ENCODE measurements around the gene GPN1. TPM values are rescaled to one million over a fixed set of nuclear protein-coding genes. Genes with fewer than 3 reads are reported as not detected.
"Not testable (repeated sequence)": the region's sequence is repeated elsewhere in the genome, so short reads cannot be mapped to it uniquely, and the experiment has no call there.

GPN1 gene
- total and polyA plus RNA-seq, 2 experiments from 2014 or later, result 25.1 to 41.4 TPM

- H3F3A ChIP-seq (ENCODE audit: insufficient read depth), result peaks cover 32% of the 10 kb centered on the region
- no peak overlapping the region for H3K9ac ChIP-seq
- H3K79me2 ChIP-seq (ENCODE audit: insufficient read depth), result no peaks in the 10 kb centered on the region
- no peak for DNase-seq
- no peaks in the 10 kb centered on the region for H3K9me2 ChIP-seq (ENCODE audit: insufficient read depth)
- in situ Hi-C loops (cut with MboI), result no loop called here
- H2AFZ ChIP-seq, result no peak overlapping the region
- H4K20me1 ChIP-seq (ENCODE audit: insufficient read depth), result no peaks in the 10 kb centered on the region
- H3K27me3 ChIP-seq (replicated peaks; ENCODE audit: insufficient read depth), result no peaks in the 10 kb centered on the region
- 91 to 100% methylated on average over 1 of the region's 1 CpG for WGBS, 2 experiments (ENCODE audit: low coverage in 1 of 2, low lambda C conversion rate in 2 of 2, missing lambda C conversion rate in 2 of 2)
- no peak overlapping the region for H3K4me3 ChIP-seq
- H3K27ac ChIP-seq, result no peak overlapping the region
- H3K4me1 ChIP-seq (ENCODE audit: insufficient read depth), result peaks cover 21% of the 10 kb centered on the region
- no peak overlapping the region for H3K4me2 ChIP-seq (ENCODE audit: unreplicated experiment)
- H3K9me3 ChIP-seq (ENCODE audit: low read depth), result no peaks in the 10 kb centered on the region
- H3K36me3 ChIP-seq (ENCODE audit: low read depth), result peaks cover 24% of the 10 kb centered on the region
- TF ChIP-seq EZH2 (IDR thresholded peaks at IDR 0.05; ENCODE audit: insufficient read depth, poor library complexity, severe bottlenecking) (no peak), EZH2phosphoT487 (IDR thresholded peaks at IDR 0.05; ENCODE audit: insufficient read depth, low read depth) (no peak)
Measured at GRCh38 chr2:27621524-27621923, 7.3 kb upstream of the GPN1 start.

DNA sequence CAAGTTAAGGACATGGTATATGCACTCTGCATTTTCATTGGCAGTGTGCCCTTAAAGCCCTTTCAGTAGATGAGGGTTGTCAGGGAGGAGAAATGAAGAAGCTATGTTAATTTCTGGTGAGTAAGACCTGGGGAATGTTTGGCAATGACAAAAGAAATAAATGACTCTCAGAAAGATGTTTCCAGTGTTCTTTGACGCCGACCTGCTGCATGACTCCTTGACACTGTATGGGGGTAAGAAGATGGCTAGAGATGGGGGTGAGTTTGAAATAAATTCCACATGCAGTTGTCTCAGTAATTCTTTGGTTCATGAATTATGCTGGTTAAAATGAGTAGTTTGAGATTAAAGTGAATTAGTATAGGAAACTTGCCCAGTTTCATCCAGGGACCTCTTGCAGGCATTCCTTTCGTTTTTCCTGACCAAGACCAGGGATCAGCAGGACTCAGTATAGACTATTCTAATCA lies 5.9 kb upstream of the GPN1 start:
- H3K9me2 ChIP-seq (ENCODE audit: insufficient read depth), result no peaks in the 10 kb centered on the region
- H3K4me3 ChIP-seq, result no peak overlapping the region
- no peaks in the 10 kb centered on the region for H3K27me3 ChIP-seq (replicated peaks; ENCODE audit: insufficient read depth)
- no peaks in the 10 kb centered on the region for H4K20me1 ChIP-seq (ENCODE audit: insufficient read depth)
- no peak overlapping the region for H2AFZ ChIP-seq
- H3K4me2 ChIP-seq (ENCODE audit: unreplicated experiment), result peak overlapping the region; percentile 49
- no peak for TF ChIP-seq EZH2phosphoT487 (IDR thresholded peaks at IDR 0.05; ENCODE audit: insufficient read depth, low read depth)
- TF ChIP-seq EZH2 (IDR thresholded peaks at IDR 0.05; ENCODE audit: insufficient read depth, poor library complexity, severe bottlenecking), result no peak
- H3K9me3 ChIP-seq (ENCODE audit: low read depth), result no peaks in the 10 kb centered on the region
- H3F3A ChIP-seq (ENCODE audit: insufficient read depth), result peaks cover 45% of the 10 kb centered on the region
- in situ Hi-C loops (cut with MboI), result no loop called here
- peak overlapping the region; percentile 39 for H3K27ac ChIP-seq
- DNase-seq, result peak; percentile 83
- no peaks in the 10 kb centered on the region for H3K79me2 ChIP-seq (ENCODE audit: insufficient read depth)
- H3K36me3 ChIP-seq (ENCODE audit: low read depth), result peaks cover 10% of the 10 kb centered on the region
- no peak overlapping the region for H3K9ac ChIP-seq
- peaks cover 33% of the 10 kb centered on the region for H3K4me1 ChIP-seq (ENCODE audit: insufficient read depth)
- WGBS, 2 experiments (ENCODE audit: low coverage in 1 of 2, low lambda C conversion rate in 2 of 2, missing lambda C conversion rate in 2 of 2), result 10 to 12% methylated on average over 3 of the region's 3 CpGs

DNA sequence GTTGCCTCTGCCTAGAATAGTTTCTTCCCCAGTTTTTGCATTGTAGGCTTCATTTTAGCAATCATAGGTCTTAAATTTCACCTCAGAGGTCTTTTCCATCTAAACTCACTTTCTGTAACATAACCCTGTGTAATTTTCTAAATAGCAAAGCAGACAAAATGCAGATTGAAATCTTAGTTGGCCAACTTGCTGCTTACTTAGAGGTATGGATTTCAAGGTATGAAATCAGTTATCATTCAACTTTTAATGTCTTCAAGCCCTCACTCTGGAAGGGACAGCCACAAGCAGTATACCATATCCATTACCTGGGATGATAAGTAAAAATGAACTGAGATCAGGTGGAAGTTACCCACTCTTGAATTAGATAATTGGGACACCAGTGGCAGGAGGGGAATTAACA lies 3.9 kb upstream of the GPN1 start:
- H3K9ac ChIP-seq, result no peak overlapping the region
- peaks cover 10% of the 10 kb centered on the region for H3K79me2 ChIP-seq (ENCODE audit: insufficient read depth)
- H3K4me3 ChIP-seq, result no peak overlapping the region
- H4K20me1 ChIP-seq (ENCODE audit: insufficient read depth), result no peaks in the 10 kb centered on the region
- no peak overlapping the region for H3K4me2 ChIP-seq (ENCODE audit: unreplicated experiment)
- no peak for DNase-seq
- in situ Hi-C loops (cut with MboI), result no loop called here
- H3K9me3 ChIP-seq (ENCODE audit: low read depth), result no peaks in the 10 kb centered on the region
- no peaks in the 10 kb centered on the region for H3K27me3 ChIP-seq (replicated peaks; ENCODE audit: insufficient read depth)
- peaks cover 45% of the 10 kb centered on the region for H3F3A ChIP-seq (ENCODE audit: insufficient read depth)
- peaks cover 3% of the 10 kb centered on the region; the same call in 1 of the 2 replicates for H3K36me3 ChIP-seq (ENCODE audit: low read depth)
- H3K9me2 ChIP-seq (ENCODE audit: insufficient read depth), result no peaks in the 10 kb centered on the region
- no peak overlapping the region for H2AFZ ChIP-seq
- H3K4me1 ChIP-seq (ENCODE audit: insufficient read depth), result peaks cover 36% of the 10 kb centered on the region
- TF ChIP-seq EZH2 (IDR thresholded peaks at IDR 0.05; ENCODE audit: insufficient read depth, poor library complexity, severe bottlenecking) (no peak), EZH2phosphoT487 (IDR thresholded peaks at IDR 0.05; ENCODE audit: insufficient read depth, low read depth) (no peak)
- no peak overlapping the region for H3K27ac ChIP-seq

- H3K9ac ChIP-seq; H3K36me3 ChIP-seq (ENCODE audit: low read depth); H3K4me3 ChIP-seq; H3K4me2 ChIP-seq (ENCODE audit: unreplicated experiment); H3K9me2 ChIP-seq (ENCODE audit: insufficient read depth); H3K27ac ChIP-seq; H3K9me3 ChIP-seq (ENCODE audit: low read depth); H2AFZ ChIP-seq; DNase-seq; H3K27me3 ChIP-seq (replicated peaks; ENCODE audit: insufficient read depth); H4K20me1 ChIP-seq (ENCODE audit: insufficient read depth); in situ Hi-C loops (cut with MboI): not testable (repeated sequence)
- peaks cover 45% of the 10 kb centered on the region for H3F3A ChIP-seq (ENCODE audit: insufficient read depth)
- peaks cover 10% of the 10 kb centered on the region for H3K79me2 ChIP-seq (ENCODE audit: insufficient read depth)
- WGBS, 2 experiments (ENCODE audit: low coverage in 1 of 2, low lambda C conversion rate in 2 of 2, missing lambda C conversion rate in 2 of 2), result 90 to 100% methylated on average over 1 of the region's 1 CpG
- peaks cover 36% of the 10 kb centered on the region for H3K4me1 ChIP-seq (ENCODE audit: insufficient read depth)
Measured at GRCh38 chr2:27626323-27626722, 2.5 kb upstream of the GPN1 start.

- H3K4me2 ChIP-seq (ENCODE audit: unreplicated experiment), result not testable (repeated sequence)
Measured at GRCh38 chr2:27626921-27627320, 1.9 kb upstream of the GPN1 start.

More at GRCh38 chr2:27626921-27627320, 1.9 kb upstream of the GPN1 start:
- in situ Hi-C loops (cut with MboI); H3K9me2 ChIP-seq (ENCODE audit: insufficient read depth); H3K27me3 ChIP-seq (replicated peaks; ENCODE audit: insufficient read depth); H3K9ac ChIP-seq; DNase-seq; H2AFZ ChIP-seq; H3K27ac ChIP-seq; H3K9me3 ChIP-seq (ENCODE audit: low read depth); H4K20me1 ChIP-seq (ENCODE audit: insufficient read depth); H3K4me3 ChIP-seq: not testable (repeated sequence)
- Histone ChIP-seq H3K79me2 (ENCODE audit: insufficient read depth) (peaks cover 10% of the 10 kb centered on the region), H3F3A (ENCODE audit: insufficient read depth) (peaks cover 40% of the 10 kb centered on the region), H3K36me3 (ENCODE audit: low read depth) (peaks cover 13% of the 10 kb centered on the region; the same call in 1 of the 2 replicates), H3K4me1 (ENCODE audit: insufficient read depth) (peaks cover 36% of the 10 kb centered on the region)
- 72 to 80% methylated on average over 3 of the region's 3 CpGs for WGBS, 2 experiments (ENCODE audit: low coverage in 1 of 2, low lambda C conversion rate in 2 of 2, missing lambda C conversion rate in 2 of 2)
